IPS-NIHi11 (cell line): ENCODE data around the gene SLC7A9.
"Not testable (repeated sequence)": the region's sequence is repeated elsewhere in the genome, so short reads cannot be mapped to it uniquely, and the experiment has no call there.

Experiments
- DNase-seq: peaks from one replicate; pipeline ENCODE4 v3.0.0; 2012; ENCODE audit warnings: mixed read lengths, low spot score

SLC7A9 gene

GRCh38 chr19:32798201-32798600 is 71.4 kb downstream of the SLC7A9 start:
- no peak for DNase-seq

DNA sequence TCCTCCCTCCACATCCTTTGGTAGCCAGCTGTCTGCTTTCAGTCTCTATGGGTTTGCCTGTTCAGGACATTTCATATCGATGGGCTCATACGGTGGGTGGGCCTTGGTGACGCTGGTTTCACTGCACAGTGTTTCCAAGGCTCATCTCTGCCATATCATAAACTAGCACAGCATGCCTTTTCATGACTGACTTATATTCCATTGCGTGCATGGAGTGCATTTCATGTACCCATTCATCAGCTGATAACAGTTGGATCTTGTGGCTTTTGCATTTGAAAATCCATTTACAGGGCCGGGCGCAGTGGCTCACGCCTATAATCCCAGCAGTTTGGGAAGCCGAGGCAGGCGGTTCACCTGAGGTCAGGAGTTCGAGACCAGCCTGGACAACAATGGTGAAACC is 80.1 kb downstream of the SLC7A9 start:
- DNase-seq: no peak

DNA sequence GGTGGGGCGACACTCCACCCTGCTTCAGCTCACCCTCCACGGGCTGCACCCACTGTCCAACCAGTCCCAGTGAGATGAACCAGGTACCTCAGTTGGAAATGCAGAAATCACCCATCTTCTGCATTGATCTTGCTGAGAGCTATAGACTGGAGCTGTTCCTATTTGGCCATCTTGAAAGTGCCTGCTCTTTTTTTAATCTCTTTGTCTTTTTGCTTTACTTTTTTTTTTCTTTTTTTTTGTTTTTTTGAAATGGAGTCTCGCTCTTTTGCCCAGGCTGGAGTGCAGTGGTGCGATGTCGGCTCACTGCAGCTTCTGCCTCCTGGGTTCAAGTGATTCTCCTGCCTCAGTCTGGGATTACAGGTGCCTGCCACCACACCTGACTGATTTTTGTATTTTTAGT is 81.7 kb downstream of the SLC7A9 start:
- DNase-seq: not testable (repeated sequence)

GRCh38 chr19:32787161-32787813 is 82.3 kb downstream of the SLC7A9 start:
- DNase-seq: not testable (repeated sequence)

DNA sequence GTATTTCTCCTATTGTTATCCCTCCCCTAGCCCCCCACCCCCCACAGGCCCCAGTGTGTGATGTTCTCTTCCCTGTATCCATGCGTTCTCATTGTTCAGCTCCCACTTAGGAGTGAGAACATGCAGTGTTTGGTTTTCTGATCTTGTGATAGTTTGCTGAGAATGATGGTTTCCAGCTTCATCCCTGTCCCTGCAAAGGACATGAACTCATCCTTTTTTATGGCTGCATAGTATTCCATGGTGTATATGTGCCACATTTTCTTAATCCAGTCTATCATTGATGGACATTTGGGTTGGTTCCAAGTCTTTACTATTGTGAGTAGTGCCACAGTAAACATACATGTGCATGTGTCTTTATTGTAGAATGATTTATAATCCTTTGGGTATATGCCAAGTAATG is 87.5 kb downstream of the SLC7A9 start:
- DNase-seq: not testable (repeated sequence)

DNA sequence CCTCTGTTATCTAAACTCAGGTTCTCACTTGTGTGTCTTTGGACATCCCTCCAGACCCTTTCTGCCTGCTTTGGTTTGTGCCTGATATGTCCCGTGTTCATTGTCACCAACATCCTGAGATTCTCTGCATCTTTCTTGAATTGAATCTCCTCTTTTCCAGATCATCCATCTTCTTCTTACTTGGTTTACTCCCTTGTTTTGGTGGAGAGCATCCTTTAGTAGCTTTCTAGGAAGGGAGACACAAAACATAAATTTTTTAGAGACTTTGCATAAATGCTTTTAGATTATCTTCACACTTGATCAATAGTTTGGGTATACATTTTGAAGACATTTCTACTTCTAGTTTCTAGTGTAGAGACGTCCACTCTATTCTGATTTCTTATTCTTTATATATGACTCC is 88.3 kb downstream of the SLC7A9 start:
- DNase-seq: no peak
